ENCODE measurements around the gene PHF21A. TPM values are rescaled to one million over a fixed set of nuclear protein-coding genes. Genes with fewer than 3 reads are reported as not detected.
"Not testable (repeated sequence)": the region's sequence is repeated elsewhere in the genome, so short reads cannot be mapped to it uniquely, and the experiment has no call there.

Gene PHF21A
- total RNA-seq, 1 donor from 2014 or later: 49.6 TPM

GRCh38 chr11:45982656-45983470 lies 138.4 kb downstream of the PHF21A start:
- H2AFZ ChIP-seq (replicated peaks): no peak overlapping the region

GRCh38 chr11:45981826-45982225 lies 139.4 kb downstream of the PHF21A start:
- Histone ChIP-seq H3K79me2 (ENCODE audit: low read depth) (peaks cover 25% of the 10 kb centered on the region), H4K20me1 (ENCODE audit: low read depth) (peaks cover 51% of the 10 kb centered on the region), H3K4me1 (peaks cover 15% of the 10 kb centered on the region)
- not testable (repeated sequence) for H3K36me3 ChIP-seq; H3K4me2 ChIP-seq; H3F3A ChIP-seq (ENCODE audit: low read depth); DNase-seq (ENCODE audit: low spot score); H3K27ac Mint-ChIP-seq; H3K4me3 ChIP-seq; H3K9ac ChIP-seq; H3K27ac ChIP-seq; H3K27me3 ChIP-seq; H3K9me3 Mint-ChIP-seq; H3K27me3 Mint-ChIP-seq (ENCODE audit: insufficient read depth, low read depth); H2AFZ ChIP-seq (replicated peaks); H3K9me3 ChIP-seq (ENCODE audit: low read depth); H3K4me3 Mint-ChIP-seq
- peaks cover 15% of the 10 kb centered on the region for H3K36me3 Mint-ChIP-seq
- peaks cover 30% of the 10 kb centered on the region for H3K4me1 Mint-ChIP-seq

More at GRCh38 chr11:45982656-45983470, 138.4 kb downstream of the PHF21A start:
- peaks cover 15% of the 10 kb centered on the region for H3K4me1 ChIP-seq
- H3K9ac ChIP-seq: no peak overlapping the region
- peaks cover 57% of the 10 kb centered on the region for H4K20me1 ChIP-seq (ENCODE audit: low read depth)
- peak overlapping the region; percentile 67 for H3K4me3 Mint-ChIP-seq
- H3K4me1 Mint-ChIP-seq: peaks cover 32% of the 10 kb centered on the region
- peak overlapping the region; percentile 58 for H3K4me2 ChIP-seq
- H3K27ac ChIP-seq: no peak overlapping the region
- H3K27me3 Mint-ChIP-seq (ENCODE audit: insufficient read depth, low read depth): no peaks in the 10 kb centered on the region
- H3K9me3 Mint-ChIP-seq: no peaks in the 10 kb centered on the region
- DNase-seq (ENCODE audit: low spot score): peak; percentile 50
- H3K27ac Mint-ChIP-seq: peak overlapping the region; percentile 97
- H3F3A ChIP-seq (ENCODE audit: low read depth): peaks cover 7% of the 10 kb centered on the region
- H3K27me3 ChIP-seq: no peaks in the 10 kb centered on the region
- H3K36me3 Mint-ChIP-seq: peaks cover 11% of the 10 kb centered on the region
- peaks cover 25% of the 10 kb centered on the region for H3K79me2 ChIP-seq (ENCODE audit: low read depth)
- H3K36me3 ChIP-seq: no peaks in the 10 kb centered on the region
- TF ChIP-seq, protein P1, sequence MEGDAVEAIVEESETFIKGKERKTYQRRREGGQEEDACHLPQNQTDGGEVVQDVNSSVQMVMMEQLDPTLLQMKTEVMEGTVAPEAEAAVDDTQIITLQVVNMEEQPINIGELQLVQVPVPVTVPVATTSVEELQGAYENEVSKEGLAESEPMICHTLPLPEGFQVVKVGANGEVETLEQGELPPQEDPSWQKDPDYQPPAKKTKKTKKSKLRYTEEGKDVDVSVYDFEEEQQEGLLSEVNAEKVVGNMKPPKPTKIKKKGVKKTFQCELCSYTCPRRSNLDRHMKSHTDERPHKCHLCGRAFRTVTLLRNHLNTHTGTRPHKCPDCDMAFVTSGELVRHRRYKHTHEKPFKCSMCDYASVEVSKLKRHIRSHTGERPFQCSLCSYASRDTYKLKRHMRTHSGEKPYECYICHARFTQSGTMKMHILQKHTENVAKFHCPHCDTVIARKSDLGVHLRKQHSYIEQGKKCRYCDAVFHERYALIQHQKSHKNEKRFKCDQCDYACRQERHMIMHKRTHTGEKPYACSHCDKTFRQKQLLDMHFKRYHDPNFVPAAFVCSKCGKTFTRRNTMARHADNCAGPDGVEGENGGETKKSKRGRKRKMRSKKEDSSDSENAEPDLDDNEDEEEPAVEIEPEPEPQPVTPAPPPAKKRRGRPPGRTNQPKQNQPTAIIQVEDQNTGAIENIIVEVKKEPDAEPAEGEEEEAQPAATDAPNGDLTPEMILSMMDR (IDR thresholded peaks at IDR 0.05): no peak
- TF ChIP-seq EZH2phosphoT487 (IDR thresholded peaks at IDR 0.05): no peak
- TF ChIP-seq EZH2 (IDR thresholded peaks at IDR 0.05): no peak
- H3K9me3 ChIP-seq (ENCODE audit: low read depth): no peaks in the 10 kb centered on the region
- no peak overlapping the region for H3K4me3 ChIP-seq

GRCh38 chr11:45974806-45975205 lies 146.4 kb downstream of the PHF21A start:
- no peaks in the 10 kb centered on the region for H3K27me3 ChIP-seq
- no peaks in the 10 kb centered on the region for H3K9me3 ChIP-seq (ENCODE audit: low read depth)
- H2AFZ ChIP-seq (replicated peaks): no peak overlapping the region
- no peak overlapping the region for H3K4me2 ChIP-seq
- no peak overlapping the region for H3K4me3 ChIP-seq
- H3F3A ChIP-seq (ENCODE audit: low read depth): no peaks in the 10 kb centered on the region
- H3K27me3 Mint-ChIP-seq (ENCODE audit: insufficient read depth, low read depth): no peaks in the 10 kb centered on the region
- H3K27ac ChIP-seq: no peak overlapping the region
- H3K36me3 Mint-ChIP-seq: peaks cover 19% of the 10 kb centered on the region
- peaks cover 10% of the 10 kb centered on the region for H4K20me1 ChIP-seq (ENCODE audit: low read depth)
- H3K79me2 ChIP-seq (ENCODE audit: low read depth): no peaks in the 10 kb centered on the region
- H3K4me3 Mint-ChIP-seq: no peak overlapping the region
- no peak overlapping the region for H3K9ac ChIP-seq
- H3K36me3 ChIP-seq: peaks cover 3% of the 10 kb centered on the region
- no peaks in the 10 kb centered on the region for H3K4me1 ChIP-seq
- no peak overlapping the region for H3K27ac Mint-ChIP-seq
- TF ChIP-seq, protein P1 (IDR thresholded peaks at IDR 0.05): no peak
- no peak for TF ChIP-seq EZH2 (IDR thresholded peaks at IDR 0.05)
- H3K9me3 Mint-ChIP-seq: no peaks in the 10 kb centered on the region
- DNase-seq (ENCODE audit: low spot score): no peak
- no peaks in the 10 kb centered on the region for H3K4me1 Mint-ChIP-seq

DNA sequence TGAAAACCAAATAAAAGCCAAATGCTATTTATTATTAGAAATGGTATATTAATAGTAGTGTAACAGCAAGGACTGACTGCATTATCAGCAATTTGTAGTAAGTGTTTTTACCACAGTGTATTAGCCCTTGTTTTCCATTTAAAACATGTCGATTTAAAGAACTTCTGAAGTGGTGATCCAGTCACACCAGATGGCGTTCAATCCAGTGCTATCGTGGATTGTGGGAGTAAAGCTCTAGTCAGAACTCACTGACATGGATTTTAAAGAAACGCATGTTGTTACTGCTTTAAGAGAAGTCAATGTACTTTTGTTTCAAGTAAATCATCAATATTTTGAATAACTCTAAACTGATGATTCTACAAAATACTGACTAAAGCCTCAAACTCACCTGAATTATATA lies 147.7 kb downstream of the PHF21A start:
- Histone ChIP-seq H3K27me3 (no peaks in the 10 kb centered on the region), H3K4me2 (no peak overlapping the region), H3K4me3 (no peak overlapping the region), H3K9me3 (ENCODE audit: low read depth) (no peaks in the 10 kb centered on the region), H3F3A (ENCODE audit: low read depth) (no peaks in the 10 kb centered on the region), H3K79me2 (ENCODE audit: low read depth) (no peaks in the 10 kb centered on the region), H4K20me1 (ENCODE audit: low read depth) (peaks cover 10% of the 10 kb centered on the region), H2AFZ (replicated peaks) (no peak overlapping the region), H3K27ac (no peak overlapping the region), H3K4me1 (no peaks in the 10 kb centered on the region), H3K9ac (no peak overlapping the region), H3K36me3 (peaks cover 3% of the 10 kb centered on the region)
- Mint-ChIP-seq H3K4me1 (no peaks in the 10 kb centered on the region), H3K27me3 (ENCODE audit: insufficient read depth, low read depth) (no peaks in the 10 kb centered on the region), H3K27ac (no peak overlapping the region), H3K36me3 (peaks cover 21% of the 10 kb centered on the region), H3K9me3 (no peaks in the 10 kb centered on the region), H3K4me3 (no peak overlapping the region)
- DNase-seq (ENCODE audit: low spot score): no peak
- TF ChIP-seq EZH2 (IDR thresholded peaks at IDR 0.05) (no peak), EZH2phosphoT487 (IDR thresholded peaks at IDR 0.05) (no peak)
- TF ChIP-seq, protein P1 (IDR thresholded peaks at IDR 0.05): no peak

Data from neural progenitor cell (in vitro differentiated cells).